ENCODE measurements around the gene BAIAP2L1. TPM values are rescaled to one million over a fixed set of nuclear protein-coding genes. Genes with fewer than 3 reads are reported as not detected.

Gene BAIAP2L1
- total RNA-seq, 1 donor from 2014 or later, result 21.6 TPM

DNA sequence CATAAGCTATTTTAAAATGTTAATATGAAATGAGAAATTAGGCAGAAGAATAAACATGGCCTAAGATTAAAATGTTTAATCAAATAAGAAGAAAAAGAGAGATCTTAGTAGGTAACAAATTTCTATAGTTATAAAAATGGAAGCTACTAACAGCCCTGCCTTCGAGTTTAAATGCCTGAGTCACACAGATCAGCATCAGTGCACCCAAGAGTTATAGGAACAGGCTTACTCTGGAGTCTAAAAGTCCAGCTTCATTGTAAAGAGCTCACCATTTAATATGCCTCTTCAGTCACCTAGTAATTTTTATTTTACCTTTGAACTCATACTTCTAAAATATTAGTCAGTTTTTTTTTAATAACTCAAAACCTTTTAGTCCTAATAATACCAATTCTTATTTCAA lies 66.8 kb downstream of the BAIAP2L1 start:
- Histone ChIP-seq H3K4me3 (ENCODE audit: insufficient read depth, low read depth, low read length) (no peak overlapping the region), H2AFZ (ENCODE audit: low read depth, low read length) (no peak overlapping the region), H3K4me1 (ENCODE audit: insufficient read depth, low read length) (peaks cover 8% of the 10 kb centered on the region), H3K4me2 (ENCODE audit: low read length) (no peak overlapping the region), H3K9me3 (ENCODE audit: insufficient read depth, low read depth, low read length) (no peaks in the 10 kb centered on the region), H3K36me3 (ENCODE audit: insufficient read depth, low read length) (no peaks in the 10 kb centered on the region), H3K79me2 (ENCODE audit: insufficient read depth, low read length) (no peaks in the 10 kb centered on the region), H3K27ac (ENCODE audit: low read depth, low read length) (no peak overlapping the region), H3K9ac (ENCODE audit: low read length) (no peak overlapping the region), H3K27me3 (ENCODE audit: insufficient read depth, low read length) (no peaks in the 10 kb centered on the region), H4K20me1 (ENCODE audit: insufficient read depth, low read length) (no peaks in the 10 kb centered on the region)
- H3K27me3 Mint-ChIP-seq (ENCODE audit: low read depth, unreplicated experiment), result no peaks in the 10 kb centered on the region
- H3K27ac Mint-ChIP-seq (ENCODE audit: unreplicated experiment), result no peak overlapping the region
- peaks cover 11% of the 10 kb centered on the region for H3K9me3 Mint-ChIP-seq (ENCODE audit: unreplicated experiment)
- H3K36me3 Mint-ChIP-seq (ENCODE audit: low read depth, unreplicated experiment), result peaks cover 10% of the 10 kb centered on the region
- DNase-seq (ENCODE audit: low read depth) (no peak), FAIRE-seq (no peak)
- peaks cover 16% of the 10 kb centered on the region for H3K4me1 Mint-ChIP-seq (ENCODE audit: low read depth, unreplicated experiment)
- no peak overlapping the region for H3K4me3 Mint-ChIP-seq (ENCODE audit: unreplicated experiment)
- no peak for TF ChIP-seq EZH2 (IDR thresholded peaks at IDR 0.05; ENCODE audit: insufficient read depth, low read length)
- TF ChIP-seq, protein P1, sequence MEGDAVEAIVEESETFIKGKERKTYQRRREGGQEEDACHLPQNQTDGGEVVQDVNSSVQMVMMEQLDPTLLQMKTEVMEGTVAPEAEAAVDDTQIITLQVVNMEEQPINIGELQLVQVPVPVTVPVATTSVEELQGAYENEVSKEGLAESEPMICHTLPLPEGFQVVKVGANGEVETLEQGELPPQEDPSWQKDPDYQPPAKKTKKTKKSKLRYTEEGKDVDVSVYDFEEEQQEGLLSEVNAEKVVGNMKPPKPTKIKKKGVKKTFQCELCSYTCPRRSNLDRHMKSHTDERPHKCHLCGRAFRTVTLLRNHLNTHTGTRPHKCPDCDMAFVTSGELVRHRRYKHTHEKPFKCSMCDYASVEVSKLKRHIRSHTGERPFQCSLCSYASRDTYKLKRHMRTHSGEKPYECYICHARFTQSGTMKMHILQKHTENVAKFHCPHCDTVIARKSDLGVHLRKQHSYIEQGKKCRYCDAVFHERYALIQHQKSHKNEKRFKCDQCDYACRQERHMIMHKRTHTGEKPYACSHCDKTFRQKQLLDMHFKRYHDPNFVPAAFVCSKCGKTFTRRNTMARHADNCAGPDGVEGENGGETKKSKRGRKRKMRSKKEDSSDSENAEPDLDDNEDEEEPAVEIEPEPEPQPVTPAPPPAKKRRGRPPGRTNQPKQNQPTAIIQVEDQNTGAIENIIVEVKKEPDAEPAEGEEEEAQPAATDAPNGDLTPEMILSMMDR (IDR thresholded peaks at IDR 0.05; ENCODE audit: insufficient read depth, low read depth, low read length), result no peak

DNA sequence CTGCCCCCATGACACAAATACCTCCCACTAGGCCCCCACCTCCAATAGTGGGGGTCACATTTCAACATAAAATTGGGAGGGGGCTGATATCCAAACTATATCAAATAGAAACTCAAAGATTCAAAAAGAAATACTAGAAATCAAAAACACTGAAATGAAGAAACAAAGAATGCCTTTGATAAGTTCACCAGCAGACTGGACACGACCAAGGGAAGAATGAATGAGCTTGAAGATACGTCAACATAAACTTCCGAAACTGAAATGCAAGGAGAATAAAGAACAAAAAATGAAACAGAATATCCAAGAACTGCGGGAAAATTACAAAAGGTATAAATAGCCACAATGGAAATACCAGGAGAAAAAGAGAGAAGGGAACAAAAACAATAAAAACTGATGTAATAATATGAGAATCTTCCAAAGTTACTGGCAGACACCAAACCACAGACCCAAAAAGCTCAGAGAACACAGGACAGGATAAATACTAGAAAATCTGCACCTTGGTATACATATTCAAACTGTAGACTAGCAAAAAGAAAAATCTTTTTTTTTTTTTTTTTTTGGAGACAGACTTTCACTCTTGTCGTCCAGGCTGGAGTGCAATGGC lies 69.9 kb downstream of the BAIAP2L1 start:
- Histone ChIP-seq H3K79me2 (ENCODE audit: insufficient read depth, low read length) (no peaks in the 10 kb centered on the region), H3K36me3 (ENCODE audit: insufficient read depth, low read length) (no peaks in the 10 kb centered on the region), H3K9ac (ENCODE audit: low read length) (no peak overlapping the region), H2AFZ (ENCODE audit: low read depth, low read length) (no peak overlapping the region), H3K9me3 (ENCODE audit: insufficient read depth, low read depth, low read length) (no peaks in the 10 kb centered on the region), H4K20me1 (ENCODE audit: insufficient read depth, low read length) (no peaks in the 10 kb centered on the region), H3K4me1 (ENCODE audit: insufficient read depth, low read length) (peaks cover 14% of the 10 kb centered on the region), H3K27me3 (ENCODE audit: insufficient read depth, low read length) (no peaks in the 10 kb centered on the region), H3K27ac (ENCODE audit: low read depth, low read length) (peak overlapping the region; percentile 16), H3K4me2 (ENCODE audit: low read length) (no peak overlapping the region), H3K4me3 (ENCODE audit: insufficient read depth, low read depth, low read length) (no peak overlapping the region)
- H3K27me3 Mint-ChIP-seq (ENCODE audit: low read depth, unreplicated experiment), result no peaks in the 10 kb centered on the region
- peaks cover 27% of the 10 kb centered on the region for H3K4me1 Mint-ChIP-seq (ENCODE audit: low read depth, unreplicated experiment)
- no peak overlapping the region for H3K4me3 Mint-ChIP-seq (ENCODE audit: unreplicated experiment)
- FAIRE-seq (no peak), DNase-seq (ENCODE audit: low read depth) (no peak)
- TF ChIP-seq EZH2 (IDR thresholded peaks at IDR 0.05; ENCODE audit: insufficient read depth, low read length), result no peak
- TF ChIP-seq, protein P1 (IDR thresholded peaks at IDR 0.05; ENCODE audit: insufficient read depth, low read depth, low read length), result no peak
- H3K9me3 Mint-ChIP-seq (ENCODE audit: unreplicated experiment), result peaks cover 9% of the 10 kb centered on the region
- peaks cover 4% of the 10 kb centered on the region for H3K36me3 Mint-ChIP-seq (ENCODE audit: low read depth, unreplicated experiment)
- peak overlapping the region; percentile 95 for H3K27ac Mint-ChIP-seq (ENCODE audit: unreplicated experiment)

DNA sequence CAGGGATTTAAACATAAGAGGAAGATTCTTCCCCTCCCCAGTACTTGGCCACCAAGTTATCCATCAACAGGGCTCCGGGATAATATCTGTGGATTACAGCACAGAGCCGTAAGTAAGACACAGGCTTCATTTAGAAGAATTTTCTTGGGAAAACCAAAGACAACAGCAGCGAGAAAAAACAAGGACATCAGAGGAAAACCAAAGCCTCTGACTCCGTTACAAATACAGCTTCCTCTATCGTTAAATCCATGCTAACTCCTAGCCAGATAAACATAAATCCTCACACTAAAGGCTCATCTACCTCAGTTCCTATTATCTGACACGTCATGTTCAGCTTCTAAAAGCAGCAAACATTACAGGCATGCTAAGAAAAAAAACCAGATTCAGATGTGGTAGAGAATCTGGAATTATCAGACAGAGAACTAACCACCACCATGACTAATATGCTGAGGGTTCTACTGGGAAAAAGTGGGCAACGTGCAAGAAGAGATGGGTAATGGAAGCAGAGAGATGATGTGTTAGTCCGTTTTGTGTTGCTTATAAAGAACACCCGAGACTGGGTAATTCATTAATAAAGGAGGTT lies 71.0 kb downstream of the BAIAP2L1 start:
- DNase-seq (ENCODE audit: low read depth), result peak; percentile 86
- H3K4me2 ChIP-seq (ENCODE audit: low read length), result peak overlapping the region; percentile 43
- peak overlapping the region; percentile 95 for H3K27ac Mint-ChIP-seq (ENCODE audit: unreplicated experiment)

More for the DNA sequence above, 71.0 kb downstream of the BAIAP2L1 start:
- Histone ChIP-seq H3K9ac (ENCODE audit: low read length) (peak overlapping the region; percentile 70), H2AFZ (ENCODE audit: low read depth, low read length) (peak overlapping the region; percentile 4), H3K79me2 (ENCODE audit: insufficient read depth, low read length) (no peaks in the 10 kb centered on the region), H3K9me3 (ENCODE audit: insufficient read depth, low read depth, low read length) (no peaks in the 10 kb centered on the region), H3K27me3 (ENCODE audit: insufficient read depth, low read length) (no peaks in the 10 kb centered on the region), H4K20me1 (ENCODE audit: insufficient read depth, low read length) (no peaks in the 10 kb centered on the region), H3K36me3 (ENCODE audit: insufficient read depth, low read length) (no peaks in the 10 kb centered on the region), H3K27ac (ENCODE audit: low read depth, low read length) (peak overlapping the region; percentile 84), H3K4me1 (ENCODE audit: insufficient read depth, low read length) (peaks cover 14% of the 10 kb centered on the region), H3K4me3 (ENCODE audit: insufficient read depth, low read depth, low read length) (no peak overlapping the region)
- FAIRE-seq, result peak; percentile 73
- H3K4me1 Mint-ChIP-seq (ENCODE audit: low read depth, unreplicated experiment), result peaks cover 27% of the 10 kb centered on the region
- H3K36me3 Mint-ChIP-seq (ENCODE audit: low read depth, unreplicated experiment), result peaks cover 4% of the 10 kb centered on the region
- TF ChIP-seq, protein P1 (IDR thresholded peaks at IDR 0.05; ENCODE audit: insufficient read depth, low read depth, low read length), result no peak
- TF ChIP-seq EZH2 (IDR thresholded peaks at IDR 0.05; ENCODE audit: insufficient read depth, low read length), result no peak
- no peak overlapping the region for H3K4me3 Mint-ChIP-seq (ENCODE audit: unreplicated experiment)
- no peaks in the 10 kb centered on the region for H3K27me3 Mint-ChIP-seq (ENCODE audit: low read depth, unreplicated experiment)
- H3K9me3 Mint-ChIP-seq (ENCODE audit: unreplicated experiment), result peaks cover 8% of the 10 kb centered on the region
